Activated T-cell treated with anti-CD3 and anti-CD28 coated beads, Interleukin-2, amount 50 U/mL, for 72 hours (primary cell): ENCODE results near the gene KIRREL3. TPM values are rescaled to one million over a fixed set of nuclear protein-coding genes. Genes with fewer than 3 reads are reported as not detected.
"Not testable (repeated sequence)": the region's sequence is repeated elsewhere in the genome, so short reads cannot be mapped to it uniquely, and the experiment has no call there.

Source experiments
- ATAC-seq, 2 donors: fragments of 150-1000 bp; cut with Tn5 transposase; replicated peaks in 1 of 2; 2 replicates each; pipeline ENCODE4 v1.10.0; 2021; ENCODE audit warnings: moderate library complexity in 2 of 2, mild to moderate bottlenecking in 1 of 2
- DNase-seq, 2 donors: peaks; one replicate each; pipeline ENCODE4 v3.0.0; 2021 to 2022; ENCODE audit warnings: mixed read lengths in 1 of 2
- H3K27ac Mint-ChIP-seq: one replicate; pipeline ENCODE4 v1.8.0; 2022; ENCODE audit warnings: mild to moderate bottlenecking, moderate library complexity, mixed read lengths
- H3K27me3 Mint-ChIP-seq: one replicate; pipeline ENCODE4 v1.8.0; 2022; ENCODE audit warnings: low read depth, mixed read lengths
- H3K36me3 Mint-ChIP-seq, 2 donors: one replicate each; pipeline ENCODE4 v1.8.0; 2022; ENCODE audit warnings: mixed read lengths in 2 of 2, mild to moderate bottlenecking in 1 of 2; ENCODE audit not compliant: insufficient read depth in 2 of 2
- H3K4me1 Mint-ChIP-seq: one replicate; pipeline ENCODE4 v1.8.0; 2022; ENCODE audit warnings: low read depth, mixed read lengths
- H3K4me3 Mint-ChIP-seq, 2 donors: one replicate each; pipeline ENCODE4 v1.8.0; 2022; ENCODE audit warnings: mild to moderate bottlenecking in 2 of 2, mixed read lengths in 2 of 2, moderate library complexity in 2 of 2
- H3K9me3 Mint-ChIP-seq, 2 donors: one replicate each; pipeline ENCODE4 v1.8.0; 2022; ENCODE audit warnings: mixed read lengths in 2 of 2
- total RNA-seq, 2 donors: library from RNA; stranded (reverse); gene quantifications; one replicate each; pipeline ENCODE4 v1.2.3, GENCODE V29; 2022

Gene KIRREL3
- total RNA-seq, 2 donors from 2014 or later, result not detected

DNA sequence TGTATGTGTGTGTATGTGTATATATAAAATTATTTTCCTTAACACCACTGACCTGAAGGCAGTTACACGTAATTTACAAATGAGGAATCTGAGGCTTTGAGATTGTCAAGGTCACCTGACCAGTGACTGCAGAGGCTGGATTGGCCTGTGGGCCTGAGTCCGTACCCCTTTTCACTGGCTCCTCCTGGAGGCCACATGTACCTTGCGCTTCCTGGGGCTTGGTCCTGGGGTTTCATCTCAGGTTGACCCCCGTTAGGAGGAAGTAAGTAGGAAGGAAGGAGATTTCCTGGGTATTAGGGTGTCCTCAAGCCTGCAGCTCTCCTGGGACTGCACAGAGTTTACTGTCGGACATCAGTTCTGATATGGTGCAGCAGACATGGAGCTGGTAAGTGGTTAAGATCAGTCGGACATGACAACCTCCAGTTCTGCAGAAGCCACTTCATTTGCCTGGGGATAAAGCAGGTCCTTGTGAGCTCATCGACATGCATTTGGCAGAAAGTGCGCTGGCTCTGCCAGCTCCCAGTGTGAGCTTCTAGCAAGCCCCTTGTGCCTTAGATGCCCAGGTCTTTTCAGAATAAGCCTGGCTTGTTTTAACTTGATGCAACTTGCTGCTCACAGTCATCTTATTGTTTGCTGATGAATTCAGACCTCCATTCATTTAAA, 608.5 kb downstream of the KIRREL3 start:
- H3K27ac Mint-ChIP-seq, result no peak overlapping the region
- no peak for DNase-seq
- no peaks in the 10 kb centered on the region for H3K36me3 Mint-ChIP-seq
- no peaks in the 10 kb centered on the region for H3K4me1 Mint-ChIP-seq
- ATAC-seq, result no peak
- no peaks in the 10 kb centered on the region for H3K27me3 Mint-ChIP-seq
- H3K4me3 Mint-ChIP-seq, result no peak overlapping the region
- no peaks in the 10 kb centered on the region for H3K9me3 Mint-ChIP-seq

DNA sequence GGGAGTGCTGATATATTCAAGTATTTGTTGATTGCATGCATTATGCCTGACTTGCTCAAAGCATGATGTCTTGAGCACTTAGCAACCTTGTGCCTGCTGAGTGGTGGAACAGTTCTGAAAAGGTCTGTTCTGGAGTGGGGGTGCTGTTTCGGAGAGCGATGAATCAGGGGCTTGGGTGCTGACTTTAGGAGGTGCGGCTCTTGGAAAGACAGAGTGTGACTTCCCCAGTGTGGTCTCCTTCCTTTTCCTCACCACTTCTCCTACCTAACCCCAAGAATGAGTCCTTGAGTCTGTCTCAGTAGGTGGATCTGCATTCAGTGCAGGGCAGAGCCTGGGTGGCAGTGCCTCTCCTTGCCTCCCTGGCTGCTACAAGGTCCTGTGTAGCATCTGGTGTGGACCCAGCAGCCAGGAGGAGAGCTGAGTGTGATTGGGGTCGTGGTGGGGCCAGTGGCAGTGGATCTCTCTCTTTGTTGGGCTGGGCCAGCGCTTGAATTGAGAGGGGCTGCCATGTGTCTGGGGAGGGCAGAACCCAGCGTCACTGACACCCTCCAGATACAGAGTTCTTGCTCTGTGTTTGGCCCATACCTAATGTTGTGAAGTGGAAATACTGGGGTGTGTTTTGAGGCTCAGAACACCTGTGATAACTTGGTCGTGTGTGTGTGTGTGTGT, 609.1 kb downstream of the KIRREL3 start:
- H3K9me3 Mint-ChIP-seq, result no peaks in the 10 kb centered on the region
- no peak overlapping the region for H3K27ac Mint-ChIP-seq
- H3K27me3 Mint-ChIP-seq, result no peaks in the 10 kb centered on the region
- H3K4me1 Mint-ChIP-seq, result no peaks in the 10 kb centered on the region
- no peak for ATAC-seq
- H3K36me3 Mint-ChIP-seq, result no peaks in the 10 kb centered on the region
- no peak for DNase-seq
- no peak overlapping the region for H3K4me3 Mint-ChIP-seq

DNA sequence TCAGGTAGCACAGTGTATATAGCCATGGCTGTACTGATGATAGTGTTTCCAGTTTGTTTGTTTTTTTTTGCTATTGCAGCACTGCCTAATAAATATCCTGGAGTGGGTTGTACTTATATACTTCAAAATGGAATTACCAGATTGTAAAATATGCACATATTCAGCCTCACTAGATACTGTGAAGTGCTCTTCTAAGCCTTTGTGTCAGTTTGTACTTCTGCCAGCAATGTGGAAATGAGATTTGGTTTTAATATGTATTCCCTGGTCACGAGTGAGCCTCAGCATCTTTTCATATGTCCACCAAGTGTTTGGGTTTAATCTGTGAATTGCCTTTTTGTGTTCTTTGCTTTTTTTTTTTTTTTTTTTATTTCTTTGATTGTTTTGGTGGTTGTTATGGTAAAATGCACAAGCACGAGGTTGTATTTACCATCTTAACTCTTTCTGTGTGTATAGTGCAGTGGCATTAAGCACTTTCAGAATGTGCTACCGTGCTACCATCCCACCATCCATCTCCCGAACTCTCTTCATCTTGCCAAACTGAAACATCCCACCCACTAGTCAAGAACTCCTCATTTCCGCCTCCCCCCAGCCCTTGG, 610.2 kb downstream of the KIRREL3 start:
- ATAC-seq (no peak), DNase-seq (no peak)
- Mint-ChIP-seq H3K9me3 (no peaks in the 10 kb centered on the region), H3K36me3 (no peaks in the 10 kb centered on the region), H3K4me1 (no peaks in the 10 kb centered on the region), H3K4me3 (no peak overlapping the region), H3K27ac (no peak overlapping the region), H3K27me3 (no peaks in the 10 kb centered on the region)

DNA sequence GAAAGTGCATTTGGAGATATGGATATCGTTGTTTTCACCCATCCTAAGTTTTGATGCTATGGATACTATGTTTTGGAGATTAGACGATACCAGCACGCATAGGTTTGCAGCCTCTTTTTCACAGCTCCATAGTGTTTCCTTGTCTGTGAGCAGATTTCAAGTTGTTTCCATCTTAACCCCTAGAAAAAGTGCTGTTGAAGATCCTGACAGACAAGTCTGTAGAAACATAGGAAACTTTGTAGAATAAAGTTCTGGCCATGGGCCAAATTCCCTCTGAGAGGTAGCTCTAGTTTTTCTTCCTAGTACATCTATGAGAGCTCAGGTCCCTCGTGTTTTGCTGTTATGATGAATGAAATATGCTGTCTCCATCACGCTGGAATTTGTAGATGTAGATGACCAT, 612.7 kb downstream of the KIRREL3 start:
- no peaks in the 10 kb centered on the region for H3K4me1 Mint-ChIP-seq
- H3K9me3 Mint-ChIP-seq, result no peaks in the 10 kb centered on the region
- DNase-seq (no peak), ATAC-seq (no peak)
- no peak overlapping the region for H3K4me3 Mint-ChIP-seq
- no peaks in the 10 kb centered on the region for H3K36me3 Mint-ChIP-seq
- no peaks in the 10 kb centered on the region for H3K27me3 Mint-ChIP-seq
- no peak overlapping the region for H3K27ac Mint-ChIP-seq

DNA sequence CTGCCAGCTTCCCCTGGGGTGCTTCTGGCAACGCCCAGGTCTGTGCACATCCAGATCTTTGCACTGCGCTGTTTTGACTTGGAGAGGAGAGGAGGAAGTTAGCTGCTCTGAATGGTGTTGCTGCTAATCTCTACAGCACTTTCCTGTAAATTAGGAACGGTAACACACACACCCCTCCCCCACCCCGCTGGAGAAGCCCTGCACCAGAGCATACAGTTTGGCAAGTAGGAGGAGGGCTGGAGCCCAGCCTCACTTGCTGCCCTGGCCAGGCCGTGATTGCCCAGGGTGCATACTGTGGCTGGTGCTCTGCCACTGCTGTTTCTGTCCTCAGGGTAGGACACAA, 613.9 kb downstream of the KIRREL3 start:
- not testable (repeated sequence) for H3K4me3 Mint-ChIP-seq, H3K27ac Mint-ChIP-seq, DNase-seq, H3K36me3 Mint-ChIP-seq, H3K4me1 Mint-ChIP-seq, ATAC-seq, H3K9me3 Mint-ChIP-seq, H3K27me3 Mint-ChIP-seq

DNA sequence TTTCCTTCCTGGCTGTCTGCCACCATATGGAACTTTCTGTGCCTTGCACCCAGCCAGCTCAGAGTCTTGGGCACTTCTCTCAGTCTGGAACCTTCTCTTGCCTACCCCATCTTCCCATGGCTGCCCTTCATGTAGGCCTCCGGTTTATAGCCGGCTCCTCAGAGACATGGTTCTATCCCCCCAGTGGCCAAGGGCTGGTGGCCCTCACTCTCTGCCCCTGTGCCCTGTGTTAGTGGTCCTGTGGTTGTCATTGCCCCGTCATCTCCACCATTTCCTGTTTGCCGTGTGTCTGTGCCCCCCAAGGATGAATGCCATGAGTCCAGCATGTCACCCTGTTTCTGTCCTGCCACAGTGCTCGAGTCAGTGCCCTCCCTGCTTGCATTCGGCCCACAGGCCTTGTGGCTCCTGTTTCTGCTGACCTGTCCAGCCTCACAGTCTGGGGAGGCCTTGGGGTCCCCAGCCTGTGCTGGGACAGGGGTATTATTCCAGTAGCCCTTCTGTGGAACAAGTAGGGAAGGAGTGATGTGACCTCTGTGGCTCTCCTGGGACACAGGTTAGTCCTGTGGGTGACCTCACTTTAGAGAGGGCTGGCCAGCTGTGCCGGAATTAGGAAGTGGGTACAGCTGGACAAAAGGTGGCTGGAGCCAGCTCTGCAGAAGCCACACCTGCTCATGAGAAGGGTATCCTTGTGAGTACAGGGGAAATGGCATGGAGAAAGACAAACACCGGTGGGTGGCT, 614.4 kb downstream of the KIRREL3 start:
- no peaks in the 10 kb centered on the region for H3K9me3 Mint-ChIP-seq
- H3K27ac Mint-ChIP-seq, result no peak overlapping the region
- ATAC-seq (no peak), DNase-seq (no peak)
- H3K27me3 Mint-ChIP-seq, result no peaks in the 10 kb centered on the region
- no peaks in the 10 kb centered on the region for H3K4me1 Mint-ChIP-seq
- no peak overlapping the region for H3K4me3 Mint-ChIP-seq
- no peaks in the 10 kb centered on the region for H3K36me3 Mint-ChIP-seq

DNA sequence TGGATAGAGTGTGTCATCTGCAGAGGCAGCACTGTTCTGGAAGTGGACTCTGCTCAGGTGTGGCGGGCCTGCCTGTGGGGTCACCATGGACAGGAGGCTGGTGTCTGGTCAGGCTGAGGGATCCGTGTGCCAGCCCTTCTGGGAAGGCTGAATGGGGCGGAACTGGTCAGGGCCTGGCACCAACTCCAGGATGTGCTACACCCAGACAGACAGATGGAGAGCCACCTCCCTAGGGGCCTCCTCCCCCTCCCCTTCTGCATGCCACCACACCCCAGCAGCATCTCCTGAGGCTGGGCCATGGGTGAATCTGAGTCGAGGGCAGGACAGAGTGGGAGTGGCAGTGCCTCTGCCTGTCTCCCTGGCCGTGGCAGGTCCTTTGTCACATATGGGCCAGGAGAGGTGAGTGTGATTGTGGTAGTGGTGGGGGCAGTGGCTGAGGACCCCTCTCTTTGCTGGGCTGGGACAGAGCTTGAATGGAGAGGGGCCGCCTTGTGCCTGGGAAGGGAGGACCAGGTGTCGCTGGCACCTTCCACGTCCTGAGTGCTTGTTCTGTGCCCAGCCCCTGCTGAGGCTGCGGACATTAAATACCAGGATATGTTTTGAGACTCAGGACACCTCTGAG, 616.0 kb downstream of the KIRREL3 start:
- no peak overlapping the region for H3K4me3 Mint-ChIP-seq
- ATAC-seq (no peak), DNase-seq (no peak)
- H3K36me3 Mint-ChIP-seq, result no peaks in the 10 kb centered on the region
- H3K27me3 Mint-ChIP-seq, result no peaks in the 10 kb centered on the region
- no peaks in the 10 kb centered on the region for H3K4me1 Mint-ChIP-seq
- H3K9me3 Mint-ChIP-seq, result no peaks in the 10 kb centered on the region
- no peak overlapping the region for H3K27ac Mint-ChIP-seq

DNA sequence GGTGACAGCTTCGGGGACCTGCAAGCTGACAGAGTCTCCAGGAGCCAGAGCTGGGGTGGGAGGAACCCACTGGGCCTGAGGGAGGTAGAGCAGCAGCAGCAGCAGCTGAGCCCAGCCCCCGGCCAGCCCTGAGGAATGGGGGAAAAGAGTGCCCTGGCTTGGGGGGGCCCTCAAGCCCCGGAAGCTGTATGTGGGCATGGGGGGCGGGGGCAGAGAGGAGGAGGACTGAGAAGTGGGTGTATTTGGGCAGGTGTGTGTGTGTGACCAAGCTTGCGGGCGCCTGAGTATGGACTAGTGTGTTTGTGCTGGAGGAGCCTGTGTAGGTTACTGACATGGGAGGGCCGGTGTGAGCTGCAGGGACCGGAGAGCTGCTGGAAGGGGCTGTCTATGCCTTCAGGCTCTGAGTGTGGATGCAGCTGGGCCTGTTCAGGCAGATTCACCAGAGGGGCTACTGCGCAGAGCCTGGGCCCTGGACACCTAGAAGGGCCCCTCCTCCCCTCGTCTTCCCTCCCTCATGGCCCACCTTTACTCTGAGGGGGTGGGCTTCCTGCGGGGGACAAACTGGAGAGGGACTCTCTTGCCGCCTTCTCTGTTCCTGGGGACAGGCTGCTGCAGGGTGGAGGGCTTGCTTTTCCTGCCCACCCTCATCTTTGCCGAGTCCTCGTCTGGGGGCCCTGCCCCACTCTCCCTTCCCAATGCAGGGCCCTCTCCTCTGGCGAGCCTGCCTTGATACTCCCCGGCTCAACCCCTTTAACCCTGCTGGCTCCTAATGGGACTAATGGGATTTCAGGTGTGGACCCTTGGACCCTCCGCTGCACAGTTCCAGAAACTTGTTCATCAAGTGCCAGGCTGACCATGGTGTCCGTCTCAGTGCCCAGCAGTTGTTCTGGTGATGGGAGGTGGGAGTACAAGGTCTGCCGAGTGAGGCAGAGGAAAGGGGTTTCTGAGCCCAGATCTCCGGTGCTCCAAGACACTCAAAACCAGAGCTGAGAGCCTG, 616.9 kb downstream of the KIRREL3 start:
- Mint-ChIP-seq H3K36me3 (no peaks in the 10 kb centered on the region), H3K9me3 (no peaks in the 10 kb centered on the region), H3K4me3 (no peak overlapping the region), H3K27ac (no peak overlapping the region), H3K4me1 (no peaks in the 10 kb centered on the region), H3K27me3 (no peaks in the 10 kb centered on the region)
- no peak for DNase-seq
- ATAC-seq, result no peak

DNA sequence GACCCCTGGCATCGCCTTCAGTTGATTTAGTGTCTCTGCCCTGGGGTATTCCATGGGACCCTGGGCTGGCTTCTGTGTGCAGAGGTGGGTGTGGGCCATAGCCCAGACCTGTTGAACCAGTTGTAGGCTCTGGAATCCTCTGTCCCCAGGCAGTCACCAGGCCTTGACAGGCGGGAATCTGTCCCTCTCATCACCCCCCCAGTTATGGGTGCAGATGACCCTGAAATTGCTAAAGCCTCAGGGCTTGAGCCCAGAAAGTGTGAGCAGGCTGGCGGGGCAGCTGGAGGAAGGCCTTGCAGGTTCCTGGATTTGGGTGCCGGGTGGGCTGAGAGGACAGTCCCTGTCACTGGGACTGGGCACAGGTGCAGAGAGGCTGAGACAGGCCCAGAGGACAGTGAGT, 617.9 kb downstream of the KIRREL3 start:
- H3K9me3 Mint-ChIP-seq, ATAC-seq, H3K27ac Mint-ChIP-seq, H3K4me1 Mint-ChIP-seq, H3K36me3 Mint-ChIP-seq, DNase-seq, H3K27me3 Mint-ChIP-seq, H3K4me3 Mint-ChIP-seq: not testable (repeated sequence)

DNA sequence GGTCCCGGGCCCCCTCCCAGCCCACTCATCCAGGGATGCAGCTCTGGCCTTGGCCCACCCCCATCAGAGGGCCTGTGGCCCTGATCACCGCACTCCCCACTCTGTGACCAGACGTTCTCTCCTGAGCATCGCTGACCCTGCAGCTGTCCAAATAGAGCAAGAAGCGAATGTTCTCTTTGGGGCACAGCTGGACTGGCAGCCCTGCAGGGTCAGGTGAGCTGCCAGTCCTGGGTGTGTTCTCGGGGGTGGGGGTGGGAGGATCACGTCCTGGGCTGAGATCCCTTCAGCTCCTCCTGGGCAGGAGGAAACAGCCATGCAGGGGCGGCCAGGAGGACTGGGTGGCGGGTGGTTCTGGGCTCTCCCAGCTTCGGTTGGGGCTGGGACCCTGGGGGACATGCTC, 618.6 kb downstream of the KIRREL3 start:
- H3K4me3 Mint-ChIP-seq, H3K27ac Mint-ChIP-seq, H3K36me3 Mint-ChIP-seq, H3K27me3 Mint-ChIP-seq, H3K4me1 Mint-ChIP-seq, ATAC-seq, DNase-seq, H3K9me3 Mint-ChIP-seq: not testable (repeated sequence)

DNA sequence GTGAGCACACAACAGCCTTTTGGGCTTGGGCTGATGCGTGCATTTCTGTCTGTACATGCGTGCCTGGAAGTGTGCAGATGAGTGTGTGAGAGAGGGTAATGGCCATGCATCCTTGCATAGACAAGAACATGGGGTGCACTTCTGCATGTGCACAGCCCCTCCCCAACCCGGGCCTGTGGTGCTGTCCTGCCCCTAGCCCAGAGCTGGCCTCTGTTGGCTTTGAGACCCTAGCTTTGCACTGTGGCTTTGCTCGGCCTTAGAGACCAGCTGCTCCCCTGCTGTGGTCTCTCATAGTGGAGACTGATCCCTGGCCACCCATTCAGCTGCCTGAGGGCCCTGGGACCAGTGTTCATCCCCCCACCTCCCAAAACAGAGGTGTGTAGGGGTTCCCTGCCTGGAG, 619.7 kb downstream of the KIRREL3 start:
- DNase-seq, result no peak
- H3K27me3 Mint-ChIP-seq, result no peaks in the 10 kb centered on the region
- no peaks in the 10 kb centered on the region for H3K36me3 Mint-ChIP-seq
- H3K27ac Mint-ChIP-seq, result no peak overlapping the region
- no peaks in the 10 kb centered on the region for H3K9me3 Mint-ChIP-seq
- no peak for ATAC-seq
- H3K4me1 Mint-ChIP-seq, result no peaks in the 10 kb centered on the region
- no peak overlapping the region for H3K4me3 Mint-ChIP-seq

DNA sequence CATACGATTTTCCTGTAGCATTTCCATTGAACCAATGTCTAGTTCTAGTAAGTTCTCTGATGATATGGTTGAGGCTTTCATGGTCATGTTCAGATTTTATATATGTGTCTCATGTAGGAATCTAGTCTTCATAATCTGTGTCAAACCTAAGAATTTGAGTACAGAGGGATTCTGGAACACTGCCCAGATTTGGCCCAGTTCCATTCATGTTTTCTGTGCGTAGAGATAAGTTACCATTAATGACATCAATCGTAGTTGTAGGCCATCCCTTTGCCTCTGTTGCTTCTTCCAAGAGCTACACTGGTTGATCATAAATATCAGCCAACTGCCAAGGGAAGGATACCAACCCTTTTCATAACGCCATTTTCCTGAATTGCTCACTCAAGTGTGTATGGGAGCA, 621.8 kb downstream of the KIRREL3 start:
- Mint-ChIP-seq H3K27me3 (no peaks in the 10 kb centered on the region), H3K4me1 (no peaks in the 10 kb centered on the region), H3K36me3 (no peaks in the 10 kb centered on the region), H3K4me3 (no peak overlapping the region), H3K9me3 (no peaks in the 10 kb centered on the region), H3K27ac (no peak overlapping the region)
- ATAC-seq (no peak), DNase-seq (no peak)
